GM12878 (cell line): ENCODE data around the gene ARVCF. TPM values are rescaled to one million over a fixed set of nuclear protein-coding genes. Genes with fewer than 3 reads are reported as not detected.

Experiments used
- ATAC-seq: fragments of 200-7000 bp; cut with Tn5 transposase; 3 replicates; pipeline ENCODE4 v1.9.1; 2020; ENCODE audit warnings: mild to moderate bottlenecking, moderate library complexity
- BruUV-seq: library from RNA; stranded (reverse); fragments of 400-500 nt; replicated peaks from 2 replicates; lab custom pipeline; 2021; lab: Mats Ljungman, UMichigan
- CTCF ChIA-PET: fragments of 300-600 bp; sonication (Branson Sonifier 250); formaldehyde crosslinking; extraction: SDS; loops from one replicate; lab custom pipeline; 2021; ENCODE audit warnings: inconsistent platforms; lab: Yijun Ruan, JAX
- POLR2A ChIA-PET: fragments of 350-600 bp; formaldehyde crosslinking; extraction: SDS; loops from one replicate; lab custom pipeline; 2021; ENCODE audit warnings: inconsistent platforms; lab: Charles Lee
- RAD21 ChIA-PET: fragments of 300-600 bp; sonication (Branson Sonifier 250); formaldehyde crosslinking; loops from one replicate; lab custom pipeline; 2023; ENCODE audit warnings: antibody characterized with exemption; ENCODE audit not compliant: unreplicated experiment; lab: Charles Lee
- SMC1A ChIA-PET: fragments of 300-600 bp; sonication (Branson Sonifier 250); formaldehyde crosslinking; loops from one replicate; lab custom pipeline; 2023; ENCODE audit not compliant: unreplicated experiment, uncharacterized antibody; lab: Charles Lee
- DNase-seq: peaks from one replicate; pipeline ENCODE4 v3.0.0-alpha.2; 2011; ENCODE audit warnings: low read depth, low spot score
- FAIRE-seq: peaks from 3 replicates; lab custom pipeline; 2011; peaks lifted over from hg19 to GRCh38; lab: Jason Lieb, UNC
- H2AFZ ChIP-seq: 2 replicates; pipeline ENCODE4 v1.6.0; 2011; ENCODE audit warnings: low read depth, low read length, control low read depth; ENCODE audit not compliant: control insufficient read depth
- H3K27ac ChIP-seq: 2 replicates; pipeline ENCODE4 v1.5.1; 2011; ENCODE audit warnings: control low read depth; ENCODE audit not compliant: control insufficient read depth, insufficient read depth
- H3K27me3 ChIP-seq, 2 experiments: replicated peaks in 1 of 2; 2 replicates each; pipeline versions ENCODE4 v1.6.0 to v1.6.1; 2011; ENCODE audit warnings: low read length in 1 of 2; ENCODE audit not compliant: control insufficient read depth in 2 of 2, insufficient read depth in 2 of 2
- H3K36me3 ChIP-seq, 2 experiments: 2 replicates each; pipeline ENCODE4 v1.5.1; 2011; ENCODE audit warnings: low read length in 1 of 2; ENCODE audit not compliant: control insufficient read depth in 2 of 2, insufficient read depth in 2 of 2
- H3K4me1 ChIP-seq: 2 replicates; pipeline ENCODE4 v1.6.1; 2011; ENCODE audit warnings: mild to moderate bottlenecking, low read length, moderate library complexity, mixed read lengths; ENCODE audit not compliant: control insufficient read depth, insufficient read depth
- H3K4me2 ChIP-seq: 2 replicates; pipeline ENCODE4 v1.6.0; 2011; ENCODE audit warnings: control low read depth; ENCODE audit not compliant: control insufficient read depth, insufficient read depth
- H3K4me3 ChIP-seq: fragments of 200-600 bp; sonication (generic); 2 replicates; pipeline ENCODE4 v1.5.1; 2016
- H3K79me2 ChIP-seq: 2 replicates; pipeline ENCODE4 v1.6.0; 2011; ENCODE audit warnings: low read length; ENCODE audit not compliant: control insufficient read depth, insufficient read depth
- H3K9ac ChIP-seq: 2 replicates; pipeline ENCODE4 v1.8.0; 2011; ENCODE audit warnings: low read length, control low read depth, mixed read lengths; ENCODE audit not compliant: control insufficient read depth, insufficient read depth
- H3K9me3 ChIP-seq: replicated peaks from 3 replicates; pipeline ENCODE4 v1.5.1; 2011; ENCODE audit warnings: mild to moderate bottlenecking, low read length; ENCODE audit not compliant: control insufficient read depth, insufficient read depth
- H4K20me1 ChIP-seq: 2 replicates; pipeline ENCODE4 v1.6.0; 2011; ENCODE audit not compliant: control insufficient read depth, insufficient read depth
- ASH2L ChIP-seq: fragments of 300-600, 200-600 bp; sonication (generic); IDR thresholded peaks from 2 replicates; pipeline ENCODE4 v1.6.1; 2017; ENCODE audit warnings: low read depth, mild to moderate bottlenecking, borderline replicate concordance
- CBX5 ChIP-seq: sonication (generic); IDR thresholded peaks from 2 replicates; pipeline ENCODE4 v1.6.1; 2016; ENCODE audit warnings: low read depth, moderate library complexity, mild to moderate bottlenecking, inconsistent platforms
- FOXK2 ChIP-seq: fragments of 450-650 bp; IDR thresholded peaks from 2 replicates; pipeline ENCODE4 v1.6.1; 2017; ENCODE audit warnings: mild to moderate bottlenecking, moderate library complexity
- HDAC2 ChIP-seq: fragments of 200-600 bp; sonication (generic); IDR thresholded peaks from 2 replicates; pipeline ENCODE4 v1.6.1; 2017
- IKZF1 ChIP-seq: fragments of 450-650 bp; conservative IDR thresholded peaks from 2 replicates; pipeline ENCODE4 v1.6.1; 2017; ENCODE audit warnings: antibody characterized with exemption, mild to moderate bottlenecking
- IRF4 ChIP-seq: IDR thresholded peaks from 2 replicates; pipeline ENCODE4 v1.6.1; 2011; ENCODE audit warnings: low read depth, low read length
- MEF2A ChIP-seq: IDR thresholded peaks from 2 replicates; pipeline ENCODE4 v1.6.1; 2011; ENCODE audit warnings: low read depth, mild to moderate bottlenecking, low read length, moderate library complexity; ENCODE audit not compliant: insufficient read depth
- MXI1 ChIP-seq: fragments of 150-350 bp; IDR thresholded peaks from 2 replicates; pipeline ENCODE4 v1.6.1; 2011; ENCODE audit warnings: low read depth, mild to moderate bottlenecking, inconsistent platforms, low read length, improper control_type of control experiment
- NBN ChIP-seq: fragments of 450-650 bp; IDR thresholded peaks from 2 replicates; pipeline ENCODE4 v1.6.1; 2016
- NRF1 ChIP-seq: conservative IDR thresholded peaks from 2 replicates; pipeline ENCODE4 v1.6.1; 2011; ENCODE audit warnings: mild to moderate bottlenecking, low read depth, low read length, improper control_type of control experiment
- PAX5 ChIP-seq: IDR thresholded peaks from 2 replicates; pipeline ENCODE4 v1.6.1; 2011; ENCODE audit warnings: low read depth, low read length, borderline replicate concordance
- POU2F2 ChIP-seq: IDR thresholded peaks from 3 replicates; pipeline ENCODE4 v1.6.1; 2011; ENCODE audit warnings: low read depth, mild to moderate bottlenecking, low read length, borderline replicate concordance
- RBBP5 ChIP-seq: fragments of 200-600 bp; sonication (generic); conservative IDR thresholded peaks from 2 replicates; pipeline ENCODE4 v1.6.1; 2016
- RELA ChIP-seq: fragments of 450-650 bp; IDR thresholded peaks from 2 replicates; pipeline ENCODE4 v1.8.0; 2014; ENCODE audit warnings: borderline replicate concordance; ENCODE audit not compliant: partially characterized antibody
- RELB ChIP-seq: fragments of 450-650 bp; IDR thresholded peaks from 2 replicates; pipeline ENCODE4 v1.6.1; 2017; ENCODE audit warnings: low read depth, mild to moderate bottlenecking, moderate library complexity
- RFX5 ChIP-seq: IDR thresholded peaks from 2 replicates; pipeline ENCODE4 v1.6.1; 2011; ENCODE audit warnings: low read depth, low read length, improper control_type of control experiment
- SIX5 ChIP-seq: IDR thresholded peaks from 2 replicates; pipeline ENCODE4 v1.6.1; 2011; ENCODE audit warnings: mild to moderate bottlenecking, low read depth, low read length, moderate library complexity; ENCODE audit not compliant: severe bottlenecking
- SMAD1 ChIP-seq: fragments of 450-650 bp; IDR thresholded peaks from 2 replicates; pipeline ENCODE4 v1.6.1; 2018; ENCODE audit warnings: mild to moderate bottlenecking, low read depth; ENCODE audit not compliant: partially characterized antibody
- TAF1 ChIP-seq: IDR thresholded peaks from 2 replicates; pipeline ENCODE4 v1.6.1; 2011; ENCODE audit warnings: mild to moderate bottlenecking, low read depth, low read length, borderline replicate concordance
- TCF12 ChIP-seq: IDR thresholded peaks from 2 replicates; pipeline ENCODE4 v1.6.1; 2011; ENCODE audit warnings: low read depth, mild to moderate bottlenecking, low read length
- ZNF217 ChIP-seq: fragments of 450-650 bp; IDR thresholded peaks from 2 replicates; pipeline ENCODE4 v1.6.1; 2017; ENCODE audit warnings: antibody characterized with exemption, mild to moderate bottlenecking
- ZNF622 ChIP-seq: fragments of 450-650 bp; IDR thresholded peaks from 2 replicates; pipeline ENCODE4 v1.6.1; 2017; ENCODE audit warnings: mild to moderate bottlenecking, inconsistent platforms
- WGBS: methylation state at CpG from one replicate; pipeline ENCODE4 v1.1.6; 2016; ENCODE audit warnings: low lambda C conversion rate; ENCODE audit not compliant: insufficient replicate concordance, insufficient coverage; ENCODE audit errors: missing lambda C conversion rate; 5-methylcytosine and 5-hydroxymethylcytosine counted together
- in situ Hi-C: fragments of 300-500 bp; cut with MboI; formaldehyde crosslinking; loops from 9 replicates; pipeline ENCODE4 v1.14.3; 2018; ENCODE audit warnings: mixed read lengths
- intact Hi-C: fragments of 100-400 bp; cut with micrococcal nuclease; formaldehyde crosslinking; loops from one replicate; pipeline ENCODE4 v1.14.2; 2022; ENCODE audit not compliant: unreplicated experiment
- polyA plus RNA-seq, 11 experiments: library from polyadenylated mRNA; depleted of rRNA in 4 of 11; unstranded in 6 of 11; stranded (reverse) in 5 of 11; fragments of >200 nt; fragmentation: Nextera tagmentation in 4 of 11; fragmentation: Illumina TruSeq in 1 of 11; extraction: Ambion mirVana in 4 of 11; extraction: Trizol in 1 of 11; gene quantifications; 1 replicate in 1 of 11; 2 replicates in 10 of 11; pipeline versions ENCODE4 v1.2.1 to v1.2.3, GENCODE V29; 2011 to 2016; ENCODE audit warnings: inconsistent platforms in 2 of 11, missing spikeins in 2 of 11, low read depth in 1 of 11
- total RNA-seq, 4 experiments: library from RNA; depleted of rRNA in 3 of 4; stranded (reverse); fragments of >200 nt in 3 of 4; fragmentation: Illumina TruSeq in 1 of 4; extraction: Trizol in 1 of 4; gene quantifications; 2 replicates each; pipeline versions ENCODE4 v1.2.1 to v1.2.3, GENCODE V29; 2013 to 2021

Gene ARVCF
- total and polyA plus RNA-seq, 10 of the 15 experiments (the other 5 are each of a cell fraction or from before 2014, with no cell fraction given), result 0.13 to 1.9 (median 1.0) TPM; not detected in 2

- in situ Hi-C loops, result no loop called here
- CTCF ChIA-PET, result no interaction called here
- FAIRE-seq, result no peak
Observed at GRCh38 chr22:20001082-20001638, 15.5 kb downstream of the ARVCF start.

GRCh38 chr22:20000246-20001081 is 16.2 kb downstream of the ARVCF start:
- H3K27me3 ChIP-seq, result peaks cover 0 to 2% of the 10 kb centered on the region in 2 experiments; a peak in 3 of 4 replicates
- no peaks in the 10 kb centered on the region for H4K20me1 ChIP-seq
- RAD21 ChIA-PET, result no interaction called here
- no peak overlapping the region for H2AFZ ChIP-seq
- no peak for ATAC-seq
- H3K4me2 ChIP-seq, result no peak overlapping the region
- in situ Hi-C loops, result no loop called here
- no peak overlapping the region for H3K27ac ChIP-seq
- H3K36me3 ChIP-seq, result no peaks in the 10 kb centered on the region
- H3K4me3 ChIP-seq, result no peak overlapping the region
- POLR2A ChIA-PET, result no interaction called here
- no peaks in the 10 kb centered on the region for H3K4me1 ChIP-seq
- CTCF ChIA-PET, result no interaction called here
- DNase-seq, result no peak
- intact Hi-C loops, result no loop called here
- no peak overlapping the region for H3K9ac ChIP-seq
- no peak for FAIRE-seq
- H3K9me3 ChIP-seq, result peaks cover 3% of the 10 kb centered on the region; the same call in 2 of the 3 replicates
- H3K79me2 ChIP-seq, result no peaks in the 10 kb centered on the region
- 51% methylated on average over 14 of the region's 14 CpGs for WGBS
- SMC1A ChIA-PET, result no interaction called here
- no TSS peak for BruUV-seq
- TF ChIP-seq ZNF217 (no peak), POU2F2 (no peak), RFX5 (no peak), SMAD1 (no peak), ASH2L (no peak), FOXK2 (no peak), NRF1 (no peak), RELA (no peak), ZNF622 (no peak), HDAC2 (no peak), RELB (no peak), CBX5 (no peak)

More at GRCh38 chr22:20001082-20001638, 15.5 kb downstream of the ARVCF start:
- TF ChIP-seq PAX5 (no peak), SMAD1 (no peak), TAF1 (no peak), IKZF1 (no peak), RBBP5 (no peak), MXI1 (no peak), SIX5 (no peak), RFX5 (no peak), IRF4 (no peak), NBN (no peak), MEF2A (no peak), TCF12 (no peak)
- H3K4me3 ChIP-seq, result no peak overlapping the region
- no peaks in the 10 kb centered on the region for H3K36me3 ChIP-seq
- H2AFZ ChIP-seq, result no peak overlapping the region
- no peak overlapping the region for H3K4me2 ChIP-seq
- no peak overlapping the region for H3K27ac ChIP-seq
- peaks cover 0 to 2% of the 10 kb centered on the region in 2 experiments; a peak in 2 of 4 replicates for H3K27me3 ChIP-seq
- ChIA-PET RAD21 (no interaction called here), SMC1A (no interaction called here), POLR2A (no interaction called here)
- DNase-seq, result no peak
- H3K79me2 ChIP-seq, result no peaks in the 10 kb centered on the region
- no peak for ATAC-seq
- no peak overlapping the region for H3K9ac ChIP-seq
- no peaks in the 10 kb centered on the region for H4K20me1 ChIP-seq
- intact Hi-C loops, result no loop called here
- H3K9me3 ChIP-seq, result peaks cover 3% of the 10 kb centered on the region; the same call in 2 of the 3 replicates
- WGBS, result 34% methylated on average over 11 of the region's 11 CpGs
- H3K4me1 ChIP-seq, result no peaks in the 10 kb centered on the region
- BruUV-seq, result no TSS peak
